ENCODE measurements around the gene ACTN4. TPM values are rescaled to one million over a fixed set of nuclear protein-coding genes. Genes with fewer than 3 reads are reported as not detected.
"Not testable (repeated sequence)": the region's sequence is repeated elsewhere in the genome, so short reads cannot be mapped to it uniquely, and the experiment has no call there.

Gene ACTN4
- total RNA-seq, 2 donors from 2014 or later = 201 to 205 TPM

- Mint-ChIP-seq H3K4me1 (peaks cover 5% of the 10 kb centered on the region), H3K4me3 (no peak overlapping the region), H3K36me3 (ENCODE audit: low read depth) (peaks cover 7% of the 10 kb centered on the region), H3K27me3 (no peaks in the 10 kb centered on the region), H3K27ac (no peak overlapping the region)
- no peak for DNase-seq
- no peak for ATAC-seq
- no peaks in the 10 kb centered on the region for H3K9me3 ChIP-seq (ENCODE audit: control insufficient read depth, low read length, poor library complexity, severe bottlenecking)
Measured at GRCh38 chr19:38626401-38626800, 21.0 kb upstream of the ACTN4 start.

DNA sequence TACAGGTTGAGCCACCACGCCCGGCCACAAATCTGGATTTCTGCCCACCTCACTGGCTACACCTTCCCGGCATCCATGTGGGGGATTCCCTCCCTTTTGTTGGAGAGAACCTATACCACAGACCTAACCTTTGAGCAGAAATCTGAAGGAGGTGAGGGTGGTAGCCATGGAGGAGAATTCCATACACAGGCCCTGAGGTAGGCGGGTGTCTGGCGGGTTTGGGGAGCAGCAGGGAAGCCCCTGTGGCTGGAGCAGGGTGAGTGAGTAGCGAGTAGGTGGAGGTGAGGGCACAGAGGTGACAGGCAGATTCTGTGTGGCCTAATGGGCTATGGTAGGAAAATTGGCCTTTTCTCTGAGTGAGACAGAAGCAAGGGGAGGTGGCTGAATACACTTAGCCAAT, 17.9 kb upstream of the ACTN4 start:
- H3K27me3 Mint-ChIP-seq = no peaks in the 10 kb centered on the region
- H3K36me3 Mint-ChIP-seq (ENCODE audit: low read depth) = peaks cover 9% of the 10 kb centered on the region
- DNase-seq = no peak
- peak overlapping the region; percentile 67 for H3K27ac Mint-ChIP-seq
- H3K4me3 Mint-ChIP-seq = no peak overlapping the region
- H3K4me1 Mint-ChIP-seq = peaks cover 12% of the 10 kb centered on the region
- H3K9me3 ChIP-seq (ENCODE audit: control insufficient read depth, low read length, poor library complexity, severe bottlenecking) = no peaks in the 10 kb centered on the region
- no peak for ATAC-seq

DNA sequence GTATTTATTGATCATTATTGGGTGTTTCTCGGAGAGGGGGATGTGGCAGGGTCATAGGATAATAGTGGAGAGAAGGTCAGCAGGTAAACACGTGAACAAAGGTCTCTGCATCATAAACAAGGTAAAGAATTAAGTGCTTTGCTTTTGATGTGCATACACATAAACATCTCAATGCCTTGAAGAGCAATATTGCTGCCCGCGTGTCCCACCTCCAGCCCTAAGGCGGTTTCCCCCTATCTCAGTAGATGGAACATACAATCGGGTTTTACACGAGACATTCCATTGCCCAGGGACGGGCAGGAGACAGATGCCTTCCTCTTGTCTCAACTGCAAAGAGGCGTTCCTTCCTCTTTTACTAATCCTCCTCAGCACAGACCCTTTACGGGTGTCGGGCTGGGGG, 16.1 kb upstream of the ACTN4 start:
- H3K4me1 Mint-ChIP-seq = peaks cover 19% of the 10 kb centered on the region
- not testable (repeated sequence) for DNase-seq; ATAC-seq; H3K9me3 ChIP-seq (ENCODE audit: control insufficient read depth, low read length, poor library complexity, severe bottlenecking); H3K4me3 Mint-ChIP-seq; H3K27me3 Mint-ChIP-seq; H3K36me3 Mint-ChIP-seq (ENCODE audit: low read depth)
- peak overlapping the region; percentile 77 for H3K27ac Mint-ChIP-seq

DNA sequence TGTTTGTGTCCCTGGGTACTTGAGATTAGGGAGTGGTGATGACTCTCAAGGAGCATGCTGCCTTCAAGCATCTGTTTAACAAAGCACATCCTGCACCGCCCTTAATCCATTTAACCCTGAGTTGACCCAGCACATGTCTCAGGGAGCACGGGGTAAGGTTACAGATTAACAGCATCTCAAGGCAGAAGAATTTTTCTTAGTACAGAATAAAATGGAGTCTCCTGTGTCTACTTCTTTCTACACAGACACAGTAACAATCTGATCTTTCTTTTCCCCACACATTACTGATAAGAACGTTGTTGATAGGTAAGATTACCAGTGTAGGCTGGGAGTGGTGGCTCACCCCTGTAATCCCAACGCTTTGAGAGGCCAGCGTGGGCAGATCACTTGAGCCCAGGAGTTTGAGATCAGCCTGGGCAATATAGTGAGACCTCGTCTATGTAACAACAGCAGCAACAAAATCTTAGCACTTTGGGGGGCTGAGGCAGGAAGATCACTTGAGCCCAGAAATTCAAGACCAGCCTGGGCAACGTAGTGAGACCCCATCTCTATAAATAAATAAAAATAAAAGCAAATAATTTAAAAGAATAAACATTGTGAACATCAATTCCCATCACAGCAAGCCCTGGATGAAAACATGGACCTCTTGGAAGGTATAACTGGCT, 15.5 kb upstream of the ACTN4 start:
- H3K36me3 Mint-ChIP-seq (ENCODE audit: low read depth); H3K27me3 Mint-ChIP-seq; DNase-seq; H3K4me3 Mint-ChIP-seq; ATAC-seq; H3K9me3 ChIP-seq (ENCODE audit: control insufficient read depth, low read length, poor library complexity, severe bottlenecking): not testable (repeated sequence)
- Mint-ChIP-seq H3K27ac (peak overlapping the region; percentile 77), H3K4me1 (peaks cover 19% of the 10 kb centered on the region)

- Mint-ChIP-seq H3K4me3 (no peak overlapping the region), H3K4me1 (peaks cover 21% of the 10 kb centered on the region), H3K36me3 (ENCODE audit: low read depth) (peaks cover 7% of the 10 kb centered on the region), H3K27ac (peak overlapping the region; percentile 53), H3K27me3 (no peaks in the 10 kb centered on the region)
- H3K9me3 ChIP-seq (ENCODE audit: control insufficient read depth, low read length, poor library complexity, severe bottlenecking) = no peaks in the 10 kb centered on the region
- no peak for ATAC-seq
- no peak for DNase-seq
Measured at GRCh38 chr19:38632476-38633213, 14.8 kb upstream of the ACTN4 start.

GRCh38 chr19:38634757-38635482, 12.5 kb upstream of the ACTN4 start:
- H3K4me3 Mint-ChIP-seq = peak overlapping the region; percentile 55
- peak; percentile 57 to 67 (median 61) for DNase-seq
- peak overlapping the region; percentile 65 for H3K27ac Mint-ChIP-seq
- no peaks in the 10 kb centered on the region for H3K9me3 ChIP-seq (ENCODE audit: control insufficient read depth, low read length, poor library complexity, severe bottlenecking)
- peaks cover 19% of the 10 kb centered on the region for H3K4me1 Mint-ChIP-seq
- H3K36me3 Mint-ChIP-seq (ENCODE audit: low read depth) = peaks cover 7% of the 10 kb centered on the region
- ATAC-seq = peak; percentile 29
- no peaks in the 10 kb centered on the region for H3K27me3 Mint-ChIP-seq

GRCh38 chr19:38635483-38636399, 11.7 kb upstream of the ACTN4 start:
- no peak for DNase-seq
- no peak for ATAC-seq
- no peaks in the 10 kb centered on the region for H3K27me3 Mint-ChIP-seq
- H3K36me3 Mint-ChIP-seq (ENCODE audit: low read depth) = peaks cover 7% of the 10 kb centered on the region
- H3K27ac Mint-ChIP-seq = peak overlapping the region; percentile 86
- H3K4me3 Mint-ChIP-seq = peak overlapping the region; percentile 28
- H3K4me1 Mint-ChIP-seq = peaks cover 19% of the 10 kb centered on the region
- no peaks in the 10 kb centered on the region for H3K9me3 ChIP-seq (ENCODE audit: control insufficient read depth, low read length, poor library complexity, severe bottlenecking)

DNA sequence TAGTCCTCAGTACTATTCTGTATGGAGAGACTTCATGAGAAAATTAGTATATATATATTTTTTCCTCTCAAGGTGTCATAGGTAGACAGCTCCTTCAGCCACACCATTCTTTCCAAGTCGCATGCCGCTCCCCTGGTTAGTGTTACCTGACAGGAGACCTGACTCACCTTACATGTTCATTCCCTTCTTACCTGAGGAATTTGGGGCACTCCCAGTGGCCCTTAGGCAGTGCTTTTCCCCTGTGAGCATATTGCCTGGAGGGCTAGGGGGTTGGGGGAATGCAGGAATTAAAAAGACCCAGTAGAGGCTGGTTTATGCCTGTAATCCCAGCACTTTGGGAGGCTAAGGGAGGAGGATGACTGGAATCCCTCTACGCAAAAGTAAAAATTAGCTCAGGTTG, 9.0 kb upstream of the ACTN4 start:
- no peak overlapping the region for H3K27ac Mint-ChIP-seq
- no peak for DNase-seq

DNA sequence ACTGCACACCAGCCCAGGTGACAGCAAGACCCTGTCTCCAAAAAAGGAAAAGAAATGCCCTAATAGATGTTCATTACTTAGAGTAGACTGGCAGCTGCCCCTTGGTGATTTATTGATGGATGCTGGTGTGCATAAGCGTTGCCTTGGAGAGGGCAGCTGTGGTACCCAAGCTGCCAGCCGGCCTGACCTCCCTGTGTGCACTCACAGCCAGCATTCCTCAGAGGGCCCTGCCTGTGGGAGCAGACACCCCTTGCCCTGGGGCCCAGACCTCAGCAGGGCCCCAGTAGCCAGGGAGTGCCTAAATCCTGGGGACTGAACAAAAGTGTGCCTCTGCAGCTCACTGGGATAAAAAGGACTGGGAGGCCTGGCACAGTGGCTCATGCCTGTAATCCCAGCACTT, 7.8 kb upstream of the ACTN4 start:
- Mint-ChIP-seq H3K27me3 (no peaks in the 10 kb centered on the region), H3K4me1 (peaks cover 14% of the 10 kb centered on the region), H3K4me3 (no peak overlapping the region), H3K36me3 (ENCODE audit: low read depth) (peaks cover 1% of the 10 kb centered on the region), H3K27ac (no peak overlapping the region)
- ATAC-seq (no peak), DNase-seq (no peak)
- H3K9me3 ChIP-seq (ENCODE audit: control insufficient read depth, low read length, poor library complexity, severe bottlenecking) = no peaks in the 10 kb centered on the region

More for the DNA sequence above, 9.0 kb upstream of the ACTN4 start:
- Mint-ChIP-seq H3K4me3 (no peak overlapping the region), H3K4me1 (peaks cover 17% of the 10 kb centered on the region), H3K36me3 (ENCODE audit: low read depth) (peaks cover 4% of the 10 kb centered on the region), H3K27me3 (no peaks in the 10 kb centered on the region)
- ATAC-seq = no peak
- H3K9me3 ChIP-seq (ENCODE audit: control insufficient read depth, low read length, poor library complexity, severe bottlenecking) = no peaks in the 10 kb centered on the region

DNA sequence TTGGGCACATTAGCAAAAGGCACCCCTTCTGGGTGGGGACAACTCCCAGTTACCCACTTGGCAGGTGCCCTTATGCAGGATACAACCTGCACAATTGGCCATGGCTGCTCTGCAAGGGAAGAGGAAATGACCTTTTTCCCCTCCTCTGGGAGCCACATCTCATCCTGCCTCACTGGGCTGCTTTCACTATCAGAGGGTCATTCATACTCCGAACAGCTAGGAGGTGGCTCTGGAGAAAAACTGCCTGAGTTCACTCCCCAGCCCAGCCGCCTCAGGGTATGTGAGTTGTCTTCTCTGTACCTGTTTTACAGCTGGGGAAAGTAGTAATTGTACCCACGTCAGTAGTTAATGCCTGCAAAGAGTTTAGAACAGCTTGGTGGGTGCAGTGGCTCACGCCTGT, 7.1 kb upstream of the ACTN4 start:
- Mint-ChIP-seq H3K4me3 (no peak overlapping the region), H3K36me3 (ENCODE audit: low read depth) (no peaks in the 10 kb centered on the region), H3K27me3 (no peaks in the 10 kb centered on the region), H3K27ac (no peak overlapping the region), H3K4me1 (peaks cover 14% of the 10 kb centered on the region)
- no peak for DNase-seq
- H3K9me3 ChIP-seq (ENCODE audit: control insufficient read depth, low read length, poor library complexity, severe bottlenecking) = no peaks in the 10 kb centered on the region
- no peak for ATAC-seq

GRCh38 chr19:38642176-38642575, 5.3 kb upstream of the ACTN4 start:
- H3K9me3 ChIP-seq (ENCODE audit: control insufficient read depth, low read length, poor library complexity, severe bottlenecking) = no peaks in the 10 kb centered on the region
- H3K36me3 Mint-ChIP-seq (ENCODE audit: low read depth) = no peaks in the 10 kb centered on the region
- DNase-seq = no peak
- H3K4me1 Mint-ChIP-seq = peaks cover 6% of the 10 kb centered on the region
- no peak overlapping the region for H3K4me3 Mint-ChIP-seq
- H3K27ac Mint-ChIP-seq = no peak overlapping the region
- ATAC-seq = no peak
- H3K27me3 Mint-ChIP-seq = no peaks in the 10 kb centered on the region

- Mint-ChIP-seq H3K27me3 (no peaks in the 10 kb centered on the region), H3K4me3 (no peak overlapping the region), H3K36me3 (ENCODE audit: low read depth) (peaks cover 11% of the 10 kb centered on the region), H3K4me1 (peaks cover 25% of the 10 kb centered on the region), H3K27ac (no peak overlapping the region)
- no peak for DNase-seq
- H3K9me3 ChIP-seq (ENCODE audit: control insufficient read depth, low read length, poor library complexity, severe bottlenecking) = peaks cover 2% of the 10 kb centered on the region
- ATAC-seq = no peak
Measured at GRCh38 chr19:38644719-38645118, 2.7 kb upstream of the ACTN4 start.
